ENCODE data around the gene METTL24.
"Not testable (repeated sequence)": the region's sequence is repeated elsewhere in the genome, so short reads cannot be mapped to it uniquely, and the experiment has no call there.

The METTL24 gene

GRCh38 chr6:110250058-110250457 lies 108.1 kb downstream of the METTL24 start:
- DNase-seq, result no peak

GRCh38 chr6:110246900-110247546 lies 111.1 kb downstream of the METTL24 start:
- DNase-seq, result no peak

- no peak for DNase-seq
These were observed 111.8 kb downstream of the METTL24 start for GRCh38 chr6:110246378-110246777.

- not testable (repeated sequence) for DNase-seq
These were observed 113.5 kb downstream of the METTL24 start for GRCh38 chr6:110244621-110245020.

GRCh38 chr6:110239526-110240274 lies 118.4 kb downstream of the METTL24 start:
- DNase-seq, result no peak

GRCh38 chr6:110236007-110236406 lies 122.1 kb downstream of the METTL24 start:
- not testable (repeated sequence) for DNase-seq

- DNase-seq, result peak; percentile 12
These were observed 124.3 kb downstream of the METTL24 start for GRCh38 chr6:110233770-110234374.

GRCh38 chr6:110232450-110232849 lies 125.7 kb downstream of the METTL24 start:
- DNase-seq, result no peak

GRCh38 chr6:110226261-110226660 lies 131.9 kb downstream of the METTL24 start:
- no peak for DNase-seq

- DNase-seq, result no peak
These were observed 136.4 kb downstream of the METTL24 start for GRCh38 chr6:110221738-110222137.

GRCh38 chr6:110217266-110217665 lies 140.9 kb downstream of the METTL24 start:
- DNase-seq, result no peak

- DNase-seq, result no peak
These were observed 142.0 kb downstream of the METTL24 start for GRCh38 chr6:110216140-110216539.

GRCh38 chr6:110214338-110214737 lies 143.8 kb downstream of the METTL24 start:
- no peak for DNase-seq

- no peak for DNase-seq
These were observed 146.4 kb downstream of the METTL24 start for GRCh38 chr6:110211753-110212152.

GRCh38 chr6:110207652-110208051 lies 150.5 kb downstream of the METTL24 start:
- DNase-seq, result no peak

GRCh38 chr6:110201151-110201884 lies 156.8 kb downstream of the METTL24 start:
- DNase-seq, result no peak

- DNase-seq, result no peak
These were observed 159.6 kb downstream of the METTL24 start for GRCh38 chr6:110198561-110198960.

- no peak for DNase-seq
These were observed 161.3 kb downstream of the METTL24 start for GRCh38 chr6:110196874-110197273.

GRCh38 chr6:110195639-110196038 lies 162.5 kb downstream of the METTL24 start:
- DNase-seq, result no peak
